ENCODE measurements around the gene DSC2.

DSC2 gene

DNA sequence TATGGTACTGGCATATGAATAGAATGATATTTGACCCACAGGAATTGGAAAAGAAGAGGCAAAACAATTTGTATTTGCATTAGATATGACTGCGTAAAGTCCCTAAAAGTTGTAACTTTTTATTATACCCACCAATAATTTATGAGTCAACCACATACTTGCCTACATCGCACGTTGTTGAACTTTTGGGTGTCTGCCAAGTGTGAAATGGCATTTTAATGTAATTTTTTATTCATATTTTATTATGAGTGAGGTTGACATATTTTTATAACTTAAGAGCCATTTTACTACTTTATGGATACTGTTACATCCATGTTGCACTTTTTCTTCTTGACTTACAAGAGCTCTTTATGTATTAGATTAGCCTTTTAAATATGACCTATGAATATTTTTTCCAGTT lies 4.6 kb downstream of the DSC2 start:
- no peak for DNase-seq

- no peak for DNase-seq
Observed at GRCh38 chr18:31093880-31094279, 8.3 kb downstream of the DSC2 start.

DNA sequence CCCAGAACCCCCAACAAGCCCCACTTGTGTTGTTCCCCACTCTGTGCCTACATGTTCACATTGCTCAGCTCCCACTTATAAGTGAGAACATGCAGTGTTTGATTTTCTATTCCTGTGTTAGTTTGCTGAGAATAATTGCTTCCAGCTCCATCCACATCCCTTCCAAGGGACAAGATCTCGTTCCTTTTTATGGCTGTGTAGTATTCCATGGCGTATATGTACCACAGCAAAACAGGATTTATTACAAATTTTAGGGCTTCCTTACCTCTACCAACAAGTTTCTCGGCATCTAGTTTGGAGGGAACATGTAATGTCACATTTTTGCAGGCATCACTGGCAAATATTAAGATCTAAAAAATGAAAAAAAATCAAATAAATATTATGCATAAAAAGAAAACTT lies 8.9 kb downstream of the DSC2 start:
- no peak for DNase-seq

DNA sequence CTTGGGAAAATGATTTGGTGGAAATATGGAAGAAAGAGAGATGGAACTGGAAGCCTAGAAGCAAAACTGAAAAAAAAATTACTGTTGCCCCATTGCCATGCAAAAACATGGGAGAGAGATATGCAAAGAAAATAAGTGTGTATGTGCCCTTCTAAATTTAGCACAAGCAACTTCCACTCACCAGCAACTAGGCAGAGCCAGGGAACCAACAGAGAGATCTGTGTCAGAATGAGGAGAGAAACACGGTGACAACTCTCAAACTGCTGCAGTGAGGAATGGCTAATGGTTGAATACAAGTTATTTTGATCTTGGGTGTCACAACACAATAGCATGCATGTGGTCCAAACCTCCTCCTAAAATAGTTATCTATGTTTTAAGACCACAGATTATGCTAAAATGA lies 10.9 kb downstream of the DSC2 start:
- DNase-seq, result no peak

- DNase-seq, result no peak
Observed at GRCh38 chr18:31088532-31088931, 13.7 kb downstream of the DSC2 start.

- no peak for DNase-seq
Observed at GRCh38 chr18:31079973-31080372, 22.2 kb downstream of the DSC2 start.

GRCh38 chr18:31077878-31078277 lies 24.3 kb downstream of the DSC2 start:
- DNase-seq, result no peak

GRCh38 chr18:31072175-31072574 lies 30.0 kb downstream of the DSC2 start:
- DNase-seq, result no peak

GRCh38 chr18:31070206-31070605 lies 32.0 kb downstream of the DSC2 start:
- no peak for DNase-seq

DNA sequence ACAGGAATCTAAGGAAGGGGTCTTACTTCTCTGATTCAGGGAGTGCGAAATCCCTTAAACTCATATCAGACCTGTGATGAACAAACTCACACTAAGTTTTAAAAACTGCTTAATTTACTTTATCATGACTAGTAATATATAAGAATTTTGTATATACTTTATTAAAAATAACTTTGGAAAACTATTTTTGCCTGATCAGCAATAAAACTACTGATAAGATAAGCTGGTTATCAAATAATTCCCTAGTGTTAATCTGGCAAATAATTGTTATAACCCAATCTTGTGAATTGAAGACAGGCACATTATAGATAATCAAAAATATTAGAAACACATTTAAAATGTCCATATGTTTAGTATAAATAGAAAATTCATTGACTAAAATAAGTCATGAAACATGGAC lies 36.0 kb downstream of the DSC2 start:
- DNase-seq, result no peak

- no peak for DNase-seq
Observed at GRCh38 chr18:31065036-31065773, 37.0 kb downstream of the DSC2 start.

GRCh38 chr18:31064130-31064529 lies 38.1 kb downstream of the DSC2 start:
- no peak for DNase-seq

- DNase-seq, result no peak
Observed at GRCh38 chr18:31061945-31062344, 40.3 kb downstream of the DSC2 start.

- DNase-seq, result no peak
Observed at GRCh38 chr18:31058897-31059296, 43.3 kb downstream of the DSC2 start.

GRCh38 chr18:31057917-31058316 lies 44.3 kb downstream of the DSC2 start:
- no peak for DNase-seq

GRCh38 chr18:31057051-31057450 lies 45.2 kb downstream of the DSC2 start:
- no peak for DNase-seq

DNA sequence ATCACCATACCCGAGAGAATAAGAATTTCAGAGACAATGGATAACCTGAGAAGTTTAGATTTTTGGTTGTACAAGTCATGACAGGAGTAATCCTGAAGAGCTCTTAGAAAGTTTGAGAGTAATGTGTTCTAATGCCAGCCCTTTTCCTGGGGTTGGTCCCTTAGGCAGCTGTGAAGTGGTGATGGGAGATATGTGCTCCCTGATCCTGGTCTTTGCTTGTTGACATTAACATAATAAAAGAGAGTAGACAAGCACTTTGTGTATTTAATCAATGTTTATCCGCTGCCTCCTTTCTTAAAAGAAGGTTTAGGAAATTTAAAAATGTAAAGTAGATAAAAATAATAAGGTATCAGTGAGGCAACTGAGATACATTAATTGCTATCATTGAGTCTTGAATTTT lies 45.9 kb downstream of the DSC2 start:
- DNase-seq, result no peak

DNA sequence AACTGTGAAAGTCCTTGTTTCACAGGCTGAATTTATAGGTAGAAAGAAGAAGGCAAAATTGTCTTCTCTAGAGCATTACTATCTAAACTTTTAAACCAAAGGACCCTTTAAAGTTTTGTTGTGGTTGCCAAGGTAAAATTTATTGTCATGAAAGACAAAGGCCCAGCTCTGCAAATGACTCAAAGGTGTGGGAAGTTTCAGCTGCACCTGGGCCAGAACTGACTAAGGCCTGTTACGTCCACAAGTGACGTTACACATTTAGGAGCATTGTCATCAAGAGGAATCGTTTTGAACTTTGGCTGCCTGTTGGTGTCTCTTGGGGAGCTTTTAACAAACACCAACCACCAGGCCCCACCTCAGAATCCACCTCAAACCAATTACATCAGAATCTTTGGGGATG lies 51.6 kb downstream of the DSC2 start:
- DNase-seq, result no peak

DNA sequence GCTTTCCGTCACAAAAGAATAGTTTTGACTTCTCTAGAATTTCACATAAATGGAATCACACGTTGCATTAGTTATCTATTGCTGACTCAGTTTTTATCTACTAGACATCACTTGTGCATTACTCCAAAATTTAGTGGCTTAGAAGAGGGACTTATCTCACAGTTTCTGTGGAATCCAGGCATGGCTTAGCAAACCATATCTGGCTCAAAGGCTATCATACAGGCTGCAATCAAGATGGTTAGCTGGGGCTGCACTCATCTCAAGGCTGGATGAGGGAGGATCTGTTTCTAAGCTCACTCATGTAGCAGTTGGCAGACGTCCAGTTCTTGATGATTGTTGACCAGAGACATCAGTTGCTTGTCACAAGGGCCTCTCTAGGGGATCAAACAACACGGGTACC lies 53.0 kb downstream of the DSC2 start:
- peak; percentile 94 for DNase-seq

DNA sequence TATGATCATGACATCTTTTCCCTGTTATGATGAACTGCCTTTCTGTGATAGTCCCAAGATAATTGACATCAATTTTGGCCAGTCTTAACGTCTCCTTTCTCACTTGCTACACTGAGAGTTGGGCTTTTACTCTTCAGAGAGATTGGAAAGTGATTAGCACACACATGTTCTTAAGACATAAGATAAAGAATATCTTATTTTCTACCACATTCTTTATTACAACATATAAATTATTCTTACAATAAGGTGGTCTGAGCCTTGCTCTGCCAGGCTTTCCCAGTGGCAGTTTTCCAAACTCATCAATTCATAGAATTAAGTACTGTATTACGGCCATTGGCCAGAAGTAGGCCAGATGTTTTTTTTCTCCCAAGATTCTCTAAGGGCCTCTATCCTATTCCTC lies 54.0 kb downstream of the DSC2 start:
- DNase-seq, result no peak

DNA sequence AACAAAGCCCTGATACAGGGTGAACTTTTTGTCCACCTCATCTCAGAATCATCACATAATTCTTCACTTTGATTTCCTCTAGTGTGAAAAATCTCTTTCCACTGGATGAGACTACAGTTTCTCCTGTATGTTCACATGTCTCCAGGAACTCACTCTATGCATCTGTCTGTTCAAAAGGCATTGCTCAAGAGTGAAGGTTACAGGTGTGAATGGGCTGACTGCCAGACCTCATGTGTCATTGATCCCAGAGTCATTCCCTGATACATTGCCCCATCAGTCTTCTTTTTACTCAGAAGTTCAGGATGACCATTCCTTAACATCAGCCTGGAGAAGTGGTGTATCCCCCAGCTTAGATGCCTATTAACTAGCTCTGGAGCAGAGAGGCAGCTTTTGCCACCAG lies 55.3 kb downstream of the DSC2 start:
- no peak for DNase-seq

DNA sequence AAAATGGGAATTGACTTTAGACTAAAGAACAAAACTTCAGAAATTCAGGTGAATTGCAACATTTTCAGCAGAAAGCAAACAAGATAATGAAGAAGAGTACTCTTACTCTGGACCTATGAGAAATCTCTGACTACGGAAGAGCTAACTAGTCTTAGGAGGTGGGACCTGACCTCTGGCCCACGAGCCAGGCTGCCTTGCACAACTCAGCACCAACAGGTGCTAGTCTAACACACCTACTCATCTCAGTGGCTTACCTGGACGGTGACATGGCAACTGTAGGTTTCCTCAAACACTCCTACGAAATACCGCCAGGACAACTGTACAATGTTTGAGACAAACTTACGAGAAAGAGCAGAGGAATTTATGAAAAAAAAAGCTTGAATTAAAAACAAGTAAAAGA lies 56.6 kb downstream of the DSC2 start:
- DNase-seq, result no peak

- DNase-seq, result no peak
Observed at GRCh38 chr18:31044926-31045325, 57.3 kb downstream of the DSC2 start.

DNA sequence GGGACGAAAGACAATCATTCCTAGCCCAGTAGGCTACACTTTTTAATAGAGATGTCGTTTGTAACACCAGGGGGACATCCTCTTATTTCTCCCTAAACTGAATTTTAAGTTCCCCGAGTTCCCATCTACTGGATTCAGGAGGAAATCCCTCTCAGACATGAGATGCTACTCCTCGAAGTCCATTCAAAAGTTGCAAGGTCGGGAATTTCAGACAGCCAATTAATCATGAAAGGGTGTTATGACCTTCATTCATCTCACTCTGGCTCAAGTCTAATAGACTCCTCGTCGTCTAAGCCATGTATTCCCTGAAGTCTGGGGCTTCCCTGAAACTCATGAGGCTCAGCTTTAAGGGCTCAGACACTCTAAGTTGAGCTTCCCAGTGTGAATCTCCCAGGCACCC lies 58.5 kb downstream of the DSC2 start:
- DNase-seq, result no peak

GRCh38 chr18:31042406-31043181 lies 59.6 kb downstream of the DSC2 start, which contains the start of gene DSC3:
Gene DSC3, minus strand, starts transcription at chr18:31042742. Its CDS starts 82 bp downstream, at chr18:31042660.
- DNase-seq, result peak; percentile 65
